Spleen (tissue), 11 donors: ENCODE data around the gene WDR64. TPM values are rescaled to one million over a fixed set of nuclear protein-coding genes. Genes with fewer than 3 reads are reported as not detected.

Source experiments
- DNase-seq: peaks from one replicate; pipeline ENCODE4 v3.0.0-alpha.2; 2020
- H3K27ac ChIP-seq, 8 donors: fragments of 200-600 bp; sonication (generic) in 7 of 8; 1 replicate in 4 of 8; 2 replicates in 4 of 8; pipeline versions ENCODE4 v1.5.0 to v1.8.0; 2016 to 2021; ENCODE audit warnings: inconsistent platforms in 4 of 8, mild to moderate bottlenecking in 4 of 8, moderate library complexity in 1 of 8
- H3K27me3 ChIP-seq, 7 donors: fragments of 200-600 bp; sonication (generic) in 6 of 7; replicated peaks in 1 of 7; 1 replicate in 4 of 7; 2 replicates in 3 of 7; pipeline versions ENCODE4 v1.5.0 to v1.8.0; 2016 to 2021; ENCODE audit warnings: inconsistent platforms in 3 of 7, mild to moderate bottlenecking in 1 of 7
- H3K36me3 ChIP-seq, 6 donors: fragments of 200-600 bp; sonication (generic) in 5 of 6; 1 replicate in 4 of 6; 2 replicates in 2 of 6; pipeline versions ENCODE4 v1.5.0 to v1.8.0; 2016 to 2021; ENCODE audit warnings: inconsistent platforms in 2 of 6
- H3K4me1 ChIP-seq, 6 donors: fragments of 200-600 bp; sonication (generic) in 5 of 6; 1 replicate in 3 of 6; 2 replicates in 3 of 6; pipeline versions ENCODE4 v1.5.0 to v1.8.0; 2016 to 2021; ENCODE audit warnings: inconsistent platforms in 3 of 6
- H3K4me3 ChIP-seq, 8 donors: fragments of 200-600 bp; sonication (generic) in 7 of 8; 1 replicate in 4 of 8; 2 replicates in 4 of 8; pipeline versions ENCODE4 v1.5.0 to v1.8.0; 2016 to 2021; ENCODE audit warnings: inconsistent platforms in 4 of 8, mild to moderate bottlenecking in 4 of 8, moderate library complexity in 2 of 8
- H3K9me3 ChIP-seq, 8 donors: fragments of 200-600 bp; sonication (generic) in 7 of 8; 1 replicate in 4 of 8; 2 replicates in 4 of 8; pipeline versions ENCODE4 v1.5.0 to v1.8.0; 2016 to 2021; ENCODE audit warnings: inconsistent platforms in 4 of 8
- POLR2A ChIP-seq, 3 donors: fragments of 450-650 bp; IDR thresholded peaks; one replicate each; pipeline ENCODE4 v1.5.1; 2017; ENCODE audit warnings: antibody characterized with exemption in 3 of 3, mild to moderate bottlenecking in 1 of 3
- POLR2AphosphoS5 ChIP-seq, 3 donors: sonication (generic); formaldehyde crosslinking; IDR thresholded peaks; one replicate each; pipeline ENCODE4 v1.5.1; 2017; ENCODE audit warnings: antibody characterized with exemption in 3 of 3
- WGBS, 5 donors: extraction: QIAGEN DNeasy Blood & Tissue Kit in 3 of 5; methylation state at CpG; one replicate each; pipeline versions ENCODE4 v1.1.5 to v1.1.7; 2013 to 2018; 5-methylcytosine and 5-hydroxymethylcytosine counted together
- intact Hi-C: fragments of 100-400 bp; cut with DNase I; formaldehyde crosslinking; loops from one replicate; pipeline ENCODE4 v1.15.0; 2023; ENCODE audit warnings: low total_unique reads
- polyA plus RNA-seq, 3 donors: library from polyadenylated mRNA; stranded (reverse); fragments of 200-250 nt; gene quantifications; one replicate each; pipeline ENCODE4 v1.2.1, GENCODE V29; 2013
- total RNA-seq, 7 donors: library from RNA; depleted of rRNA in 3 of 7; stranded (reverse); fragments of >200 nt in 3 of 7; fragmentation: NEBNext Ultra II Directional in 4 of 7; extraction: Animal tissue kit (Norgen Biotek cat#: 25700) in 4 of 7; gene quantifications; one replicate each; pipeline versions ENCODE4 v1.1.0 to v1.2.1, GENCODE V29; 2016 to 2021
- TF ChIP-seq, protein P1 (sequence below), 11 experiments: fragments of 200-600 bp in 7 of 11; fragments of 450-650 bp in 4 of 11; sonication (generic) in 4 of 11; IDR thresholded peaks in 8 of 11; conservative IDR thresholded peaks in 3 of 11; 1 replicate in 7 of 11; 2 replicates in 4 of 11; pipeline versions ENCODE4 v1.4.0 to v1.8.0; 2016 to 2021; ENCODE audit warnings: antibody characterized with exemption in 11 of 11, inconsistent platforms in 4 of 11, mild to moderate bottlenecking in 1 of 11
- donor health status: healthy with polysubstance abuse.
- donor health status: DM: no; HTN: no; CAD: no; lungs with moderate emphysema.
- donor health status: DM: no; HTN: no; CAD: no.
- donor health status: Bipolar disorder and iron deficiency.
- donor health status: healthy.
- donor health status: DM: no; HTN: no; CAD: no.
- donor health status: DM: yes; HTN: yes; CAD: no.

Gene WDR64
- total and polyA plus RNA-seq, 10 donors, result 0.03 to 0.55 (median 0.26) TPM; not detected in 3

DNA sequence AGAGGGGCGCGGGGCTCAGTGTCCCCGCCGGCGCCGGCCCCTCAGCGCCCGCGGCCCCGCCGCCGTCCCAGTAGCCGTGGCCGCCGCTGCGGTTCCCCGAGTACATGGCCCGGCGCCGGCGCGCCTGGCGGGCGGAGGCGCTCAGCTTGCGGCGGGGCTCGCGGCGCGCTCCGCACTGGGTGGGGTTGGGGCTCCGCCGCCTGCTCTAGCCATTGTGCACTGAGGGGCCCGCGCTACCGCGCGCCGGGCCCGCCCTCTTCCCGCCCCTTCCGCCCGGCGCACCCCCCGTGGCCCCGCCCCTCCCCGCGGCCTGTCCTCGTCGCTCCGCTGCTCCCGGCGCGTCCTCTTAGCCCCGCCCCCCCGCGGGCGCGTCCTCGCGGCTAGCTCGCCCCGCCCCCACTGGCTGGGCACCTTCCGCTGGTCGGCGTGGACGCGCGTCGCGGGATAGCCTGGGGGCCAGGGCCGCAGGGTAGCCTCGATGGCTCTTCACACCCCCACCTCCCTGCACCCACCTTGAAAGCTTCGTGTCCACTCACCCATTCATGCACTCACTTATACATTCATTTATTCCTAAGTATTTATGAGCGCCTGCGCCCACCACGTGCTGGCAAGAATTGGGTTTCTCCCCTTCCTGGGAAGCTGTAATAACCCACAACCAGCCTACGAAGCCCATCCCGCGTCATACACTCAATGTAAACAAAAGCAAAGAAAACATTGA is 11.8 kb upstream of the WDR64 start, which contains the start of the genes CHML and OPN3:
Gene CHML, minus strand, starts transcription at position 221 of the 718 bp plus-strand sequence. CDS start 4,603 bp downstream, outside the sequence.
Gene OPN3, minus strand, starts transcription at position 221 of the 718 bp plus-strand sequence. Its CDS starts 115 bp downstream, at position 106.
- Histone ChIP-seq H3K36me3 (peaks cover 0 to 3% (median under 1%) of the 10 kb centered on the region in 6 donors), H3K27ac (peak within 1 kb of the TSS; percentile 73 to 93 (median 90)), H3K27me3 (no peaks in the 10 kb centered on the region), H3K4me1 (peaks cover 18 to 50% (median 41%) of the 10 kb centered on the region in 6 donors), H3K4me3 (peak within 1 kb of the TSS; percentile 67 to 87 (median 76)), H3K9me3 (peaks cover 0 to 13% (median 4%) of the 10 kb centered on the region in 8 donors)
- TF ChIP-seq, protein P1, sequence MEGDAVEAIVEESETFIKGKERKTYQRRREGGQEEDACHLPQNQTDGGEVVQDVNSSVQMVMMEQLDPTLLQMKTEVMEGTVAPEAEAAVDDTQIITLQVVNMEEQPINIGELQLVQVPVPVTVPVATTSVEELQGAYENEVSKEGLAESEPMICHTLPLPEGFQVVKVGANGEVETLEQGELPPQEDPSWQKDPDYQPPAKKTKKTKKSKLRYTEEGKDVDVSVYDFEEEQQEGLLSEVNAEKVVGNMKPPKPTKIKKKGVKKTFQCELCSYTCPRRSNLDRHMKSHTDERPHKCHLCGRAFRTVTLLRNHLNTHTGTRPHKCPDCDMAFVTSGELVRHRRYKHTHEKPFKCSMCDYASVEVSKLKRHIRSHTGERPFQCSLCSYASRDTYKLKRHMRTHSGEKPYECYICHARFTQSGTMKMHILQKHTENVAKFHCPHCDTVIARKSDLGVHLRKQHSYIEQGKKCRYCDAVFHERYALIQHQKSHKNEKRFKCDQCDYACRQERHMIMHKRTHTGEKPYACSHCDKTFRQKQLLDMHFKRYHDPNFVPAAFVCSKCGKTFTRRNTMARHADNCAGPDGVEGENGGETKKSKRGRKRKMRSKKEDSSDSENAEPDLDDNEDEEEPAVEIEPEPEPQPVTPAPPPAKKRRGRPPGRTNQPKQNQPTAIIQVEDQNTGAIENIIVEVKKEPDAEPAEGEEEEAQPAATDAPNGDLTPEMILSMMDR (IDR thresholded peaks at IDR 0.05 in 8 of 11, conservative IDR thresholded peaks at IDR 0.05 in 3 of 11), result peak in 2 of 11 experiments; percentile 5 to 11
- TF ChIP-seq POLR2AphosphoS5 (IDR thresholded peaks at IDR 0.05), result peak; percentile 81 to 94 (median 88)
- TF ChIP-seq POLR2A (IDR thresholded peaks at IDR 0.05), result peak in 2 of 3 donors; percentile 57 to 93
- WGBS, 5 donors, result 5 to 17% (median 8%) methylated on average over 25 to 81 of the region's 81 CpGs
- DNase-seq, result peak; percentile 99
- intact Hi-C loops, result no loop called here

DNA sequence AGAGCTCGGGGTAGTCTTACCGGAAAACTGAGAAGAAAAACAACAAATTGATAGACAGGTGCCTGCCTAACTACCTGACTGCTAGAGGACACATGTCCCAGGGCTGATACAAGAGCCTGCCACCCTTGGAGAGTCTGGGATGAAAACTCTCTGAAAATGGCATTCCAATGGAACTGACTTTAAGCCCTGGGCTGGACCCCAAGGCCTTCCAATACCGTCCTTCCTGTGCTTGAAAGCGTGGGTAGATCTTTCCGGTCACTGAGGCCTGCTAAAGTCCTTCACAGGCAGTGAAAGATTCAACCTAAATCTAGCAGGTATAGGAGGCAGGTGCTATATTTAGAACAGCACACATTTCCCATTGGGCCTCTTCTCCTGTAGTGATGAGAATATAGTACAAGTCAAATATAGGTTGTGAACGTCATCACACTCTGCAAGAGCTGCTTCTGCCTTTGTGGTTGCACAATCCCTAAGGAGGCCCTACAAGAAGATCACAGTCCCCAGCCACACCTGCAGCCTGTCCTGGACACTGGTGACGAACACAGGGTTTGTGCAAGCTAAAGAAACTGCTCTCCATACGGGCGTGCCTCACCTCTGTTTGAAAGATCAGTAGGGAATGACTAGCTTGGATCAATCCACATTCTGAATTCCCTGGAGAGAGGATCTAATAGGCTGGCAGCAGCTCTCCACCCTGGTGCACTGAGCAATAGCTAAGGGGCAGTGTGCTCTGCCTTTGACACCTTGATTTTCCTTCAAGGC is 11.0 kb upstream of the WDR64 start:
- Histone ChIP-seq H3K27me3 (no peaks in the 10 kb centered on the region), H3K4me3 (peak overlapping the region in 7 of 8 donors; percentile 67 to 87 (median 76)), H3K27ac (peak overlapping the region; percentile 30 to 93 (median 87)), H3K9me3 (peaks cover 0 to 13% (median 4%) of the 10 kb centered on the region in 8 donors), H3K4me1 (peaks cover 18 to 48% (median 38%) of the 10 kb centered on the region in 6 donors), H3K36me3 (no peaks in the 10 kb centered on the region)
- intact Hi-C loops, result no loop called here
- 75 to 85% (median 82%) methylated on average over 9 of the region's 9 CpGs for WGBS, 5 donors
- TF ChIP-seq POLR2AphosphoS5 (IDR thresholded peaks at IDR 0.05) (no peak), POLR2A (IDR thresholded peaks at IDR 0.05) (no peak)
- TF ChIP-seq, protein P1 (IDR thresholded peaks at IDR 0.05 in 8 of 11, conservative IDR thresholded peaks at IDR 0.05 in 3 of 11), result no peak
- DNase-seq, result peak; percentile 75

DNA sequence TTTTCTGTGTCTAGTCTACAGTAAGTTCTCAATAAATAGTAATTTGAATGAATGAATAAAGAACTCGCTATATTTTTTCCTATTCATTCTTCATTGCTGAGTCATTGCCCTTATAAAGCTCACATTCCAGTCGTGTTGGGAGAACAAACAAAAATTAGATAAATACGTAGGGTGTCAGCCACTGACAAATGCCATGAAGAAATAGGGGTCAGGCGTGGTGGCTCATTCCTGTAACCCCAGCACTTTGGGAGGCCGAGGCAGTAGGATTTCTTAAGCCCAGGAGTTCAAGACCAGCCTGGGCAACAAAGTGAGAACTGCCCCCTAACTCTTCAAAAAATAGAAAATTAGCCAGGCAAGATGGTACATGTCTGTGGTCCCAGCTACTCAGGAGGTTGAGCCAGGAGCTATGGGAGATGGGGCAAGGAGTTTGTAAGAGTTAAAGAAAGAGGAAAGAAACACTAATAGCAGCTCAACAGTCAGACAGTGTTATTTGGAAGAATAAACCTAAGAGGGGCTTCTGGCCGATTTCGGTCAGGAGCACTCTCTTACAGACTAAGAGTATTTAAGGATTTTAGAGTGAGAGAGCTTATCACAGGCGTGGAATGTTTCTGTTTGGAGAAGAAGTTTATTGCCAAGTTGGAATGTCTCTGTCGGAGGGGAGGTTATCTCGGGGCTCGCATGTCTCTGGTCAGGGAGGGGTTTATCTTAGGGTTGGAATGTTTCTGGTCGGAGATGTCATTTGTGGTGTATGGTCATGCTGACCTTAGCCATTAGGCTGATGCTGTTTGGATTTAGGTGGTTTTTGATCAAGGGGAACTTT is 10.1 kb upstream of the WDR64 start:
- no peaks in the 10 kb centered on the region for H3K27me3 ChIP-seq
- TF ChIP-seq, protein P1 (IDR thresholded peaks at IDR 0.05 in 8 of 11, conservative IDR thresholded peaks at IDR 0.05 in 3 of 11), result no peak
- TF ChIP-seq POLR2A (IDR thresholded peaks at IDR 0.05), result no peak
- no peak for TF ChIP-seq POLR2AphosphoS5 (IDR thresholded peaks at IDR 0.05)
- H3K4me1 ChIP-seq, result peaks cover 18 to 39% (median 29%) of the 10 kb centered on the region in 6 donors
- no peak overlapping the region for H3K27ac ChIP-seq
- no peak for DNase-seq
- WGBS, 5 donors, result 84 to 93% (median 91%) methylated on average over 12 of the region's 12 CpGs
- intact Hi-C loops, result no loop called here
- H3K9me3 ChIP-seq, result peaks cover 0 to 13% (median 4%) of the 10 kb centered on the region in 8 donors
- H3K4me3 ChIP-seq, result no peak overlapping the region
- no peaks in the 10 kb centered on the region for H3K36me3 ChIP-seq
